MCF 10A (cell line): ENCODE results near the gene UPP1. TPM values are rescaled to one million over a fixed set of nuclear protein-coding genes. Genes with fewer than 3 reads are reported as not detected.

Experiments
- Bru-seq: library from RNA; stranded (reverse); fragments of 400-500 nt; gene quantifications from one replicate; lab custom pipeline; 2021; lab: Mats Ljungman, UMichigan
- BruChase-seq, 2 experiments: library from RNA; stranded (reverse); fragments of 400-500 nt; gene quantifications; one replicate each; lab custom pipeline; 2021; lab: Mats Ljungman, UMichigan
- BruUV-seq: library from RNA; stranded (reverse); fragments of 400-500 nt; replicated peaks from 2 replicates; lab custom pipeline; 2021; lab: Mats Ljungman, UMichigan
- CTCF ChIA-PET: fragments of 300-600 bp; sonication (Branson Sonifier 250); formaldehyde crosslinking; extraction: SDS; loops from one replicate; lab custom pipeline; 2021; ENCODE audit warnings: antibody characterized with exemption, inconsistent platforms; lab: Yijun Ruan, JAX
- POLR2A ChIA-PET: fragments of 300-600, 350-650 bp; sonication (Branson Sonifier 250); formaldehyde crosslinking; extraction: SDS; loops from one replicate; lab custom pipeline; 2020; ENCODE audit warnings: antibody characterized with exemption, inconsistent platforms; lab: Yijun Ruan, JAX
- DNase-seq: peaks from one replicate; pipeline ENCODE4 v3.0.0-alpha.2; 2018; ENCODE audit not compliant: unreplicated experiment
- H3K27ac Mint-ChIP-seq: one replicate; pipeline ENCODE4 v1.8.0; 2022; ENCODE audit warnings: mild to moderate bottlenecking, low read depth, mixed read lengths; ENCODE audit not compliant: unreplicated experiment
- H3K27me3 Mint-ChIP-seq: one replicate; pipeline ENCODE4 v1.8.0; 2022; ENCODE audit warnings: mixed read lengths; ENCODE audit not compliant: insufficient read depth, unreplicated experiment
- H3K36me3 Mint-ChIP-seq: one replicate; pipeline ENCODE4 v1.8.0; 2022; ENCODE audit warnings: mild to moderate bottlenecking, moderate library complexity, mixed read lengths; ENCODE audit not compliant: insufficient read depth, unreplicated experiment
- H3K4me1 Mint-ChIP-seq: one replicate; pipeline ENCODE4 v1.8.0; 2022; ENCODE audit warnings: mixed read lengths; ENCODE audit not compliant: insufficient read depth, unreplicated experiment
- H3K4me3 Mint-ChIP-seq: one replicate; pipeline ENCODE4 v1.8.0; 2022; ENCODE audit warnings: mild to moderate bottlenecking, moderate library complexity, mixed read lengths; ENCODE audit not compliant: unreplicated experiment
- H3K9me3 Mint-ChIP-seq: one replicate; pipeline ENCODE4 v1.8.0; 2022; ENCODE audit warnings: mixed read lengths; ENCODE audit not compliant: unreplicated experiment
- intact Hi-C: fragments of 100-400 bp; cut with micrococcal nuclease; formaldehyde crosslinking; loops from 2 replicates; pipeline ENCODE4 v1.14.1; 2022
- long read RNA-seq: library from polyadenylated mRNA; stranded (forward); transcript quantifications from one replicate; pipeline ENCODE4 v2.0.0, GENCODE V29; 2022
- total RNA-seq: library from RNA; stranded (reverse); gene quantifications from 2 replicates; pipeline ENCODE4 v1.2.3, GENCODE V29; 2022
- TF ChIP-seq, protein P1 (sequence below): fragments of 200-600 bp; IDR thresholded peaks from one replicate; pipeline ENCODE4 v1.8.0; 2022; ENCODE audit warnings: antibody characterized with exemption, mild to moderate bottlenecking; ENCODE audit not compliant: unreplicated experiment

UPP1 gene
- total RNA-seq (602 and 797 TPM in 2 replicates), Bru-seq, nascent RNA (percentile 100 among the genes with signal in this experiment), BruChase-seq, experiment 1, labeled RNA remaining after a 6-hour chase (percentile 96 among the genes with signal in this experiment), BruChase-seq, experiment 2, labeled RNA remaining after a 2-hour chase (percentile 97 among the genes with signal in this experiment)
- long read RNA-seq, transcript UPP1-205 (6 exons, 782 nt): minor isoform, 6 of 514 reads
- long read RNA-seq, transcript UPP1-202 (6 exons, 955 nt): minor isoform, 89 of 514 reads
- long read RNA-seq, transcript UPP1-203 (9 exons, 1,375 nt): major isoform, 110 of 514 reads
- long read RNA-seq, transcript UPP1-212 (3 exons, 2,782 nt): minor isoform, 59 of 514 reads
- long read RNA-seq, partial matches to known transcripts: 161 of 514 reads
- long read RNA-seq, other reads (novel, unspliced or antisense): 86 of 514 reads

DNA sequence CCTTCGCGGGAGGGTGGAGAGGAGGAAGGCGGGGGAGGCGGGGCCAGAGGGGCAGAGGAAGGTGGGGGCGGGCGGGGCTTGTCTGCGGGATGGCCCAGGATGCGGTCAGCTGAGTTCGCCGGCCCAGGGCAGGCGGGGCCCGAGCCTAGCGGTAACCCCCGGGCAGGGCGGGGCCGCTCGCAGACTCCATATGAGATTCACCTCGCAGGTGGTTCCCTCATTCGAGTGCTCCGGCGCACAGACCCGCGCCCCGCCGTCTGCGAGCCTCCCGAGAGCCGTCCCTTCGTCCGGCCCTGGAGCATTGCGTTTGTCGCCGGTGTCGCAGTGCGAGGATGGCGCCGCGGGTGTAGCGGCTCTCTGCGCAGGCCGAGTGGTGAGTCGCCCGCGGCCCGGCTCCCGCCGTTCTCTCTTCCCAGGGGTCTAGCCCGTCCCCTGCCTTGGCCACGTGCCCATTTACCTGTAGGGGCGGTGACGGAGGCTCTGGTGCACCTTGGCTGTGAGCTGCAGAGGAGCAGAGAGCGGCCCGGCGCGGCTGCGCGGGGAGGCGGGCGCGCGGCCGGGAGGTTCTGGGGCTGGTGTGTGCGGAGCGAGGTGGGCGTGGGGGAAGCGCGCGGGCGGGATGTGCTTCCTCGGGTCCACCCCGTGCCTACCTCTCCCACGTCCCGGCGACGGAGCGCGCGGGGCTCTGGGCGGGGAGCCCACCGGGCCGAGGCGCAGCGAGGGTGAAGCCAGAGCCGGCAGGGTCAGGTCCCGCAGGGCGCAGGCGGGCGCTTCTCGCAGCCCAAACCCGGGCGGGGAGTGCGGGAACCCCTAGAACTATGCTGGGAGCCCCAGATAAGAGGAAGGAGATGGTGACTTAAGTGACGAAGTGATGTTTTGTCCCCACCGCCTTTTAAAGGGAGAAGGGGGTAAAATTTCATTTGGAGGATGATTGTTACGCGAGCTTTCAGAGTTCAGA is at the start of gene UPP1:
Gene UPP1 (plus strand): TSS at position 220 of the 958 bp plus-strand sequence. CDS start 5,519 bp downstream, outside the sequence.
- peaks cover 54% of the 10 kb centered on the region for H3K4me1 Mint-ChIP-seq
- H3K36me3 Mint-ChIP-seq: peaks cover 31% of the 10 kb centered on the region
- CTCF ChIA-PET: interaction anchor here (0.7 to 1.6 kb wide), 6 partner anchors 15 to 145 kb away, joined by 3 to 6 read pairs (median 4); no protein-coding TSS in a partner anchor

DNA sequence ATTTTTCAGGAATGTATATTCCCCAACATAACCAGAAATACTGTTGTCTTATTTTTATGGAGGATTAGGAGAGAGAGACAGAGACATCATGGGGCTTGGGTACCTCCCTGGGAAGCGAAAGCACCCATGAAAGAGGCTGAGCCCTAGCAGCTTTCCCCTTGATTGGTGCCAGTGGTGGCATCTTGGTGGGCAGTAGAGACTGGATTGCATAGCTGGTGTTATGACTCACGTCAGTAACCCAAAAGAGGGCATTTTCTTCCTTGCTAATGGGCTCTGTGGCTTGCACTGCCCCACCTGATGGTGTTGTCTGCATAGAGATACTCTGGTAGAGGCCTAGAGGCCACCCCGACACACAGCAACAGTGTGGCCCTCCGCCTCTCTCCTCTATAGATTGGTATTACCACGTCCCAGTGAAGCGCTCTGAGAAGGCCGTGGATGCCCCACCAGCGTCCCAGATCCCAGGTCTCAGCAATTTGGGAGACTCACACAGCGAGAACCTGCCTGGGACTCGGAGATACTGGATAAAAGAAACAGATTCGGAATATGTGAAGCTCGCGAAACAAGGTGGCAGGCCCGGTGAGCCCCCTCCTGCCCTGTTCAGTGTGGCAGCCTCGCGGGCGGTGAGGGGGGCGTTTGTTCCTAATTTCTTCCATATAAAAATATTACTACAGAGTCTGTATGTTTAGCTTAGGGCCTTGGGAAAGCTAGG is 48.0 kb upstream of the UPP1 start:
- TF ChIP-seq, protein P1, sequence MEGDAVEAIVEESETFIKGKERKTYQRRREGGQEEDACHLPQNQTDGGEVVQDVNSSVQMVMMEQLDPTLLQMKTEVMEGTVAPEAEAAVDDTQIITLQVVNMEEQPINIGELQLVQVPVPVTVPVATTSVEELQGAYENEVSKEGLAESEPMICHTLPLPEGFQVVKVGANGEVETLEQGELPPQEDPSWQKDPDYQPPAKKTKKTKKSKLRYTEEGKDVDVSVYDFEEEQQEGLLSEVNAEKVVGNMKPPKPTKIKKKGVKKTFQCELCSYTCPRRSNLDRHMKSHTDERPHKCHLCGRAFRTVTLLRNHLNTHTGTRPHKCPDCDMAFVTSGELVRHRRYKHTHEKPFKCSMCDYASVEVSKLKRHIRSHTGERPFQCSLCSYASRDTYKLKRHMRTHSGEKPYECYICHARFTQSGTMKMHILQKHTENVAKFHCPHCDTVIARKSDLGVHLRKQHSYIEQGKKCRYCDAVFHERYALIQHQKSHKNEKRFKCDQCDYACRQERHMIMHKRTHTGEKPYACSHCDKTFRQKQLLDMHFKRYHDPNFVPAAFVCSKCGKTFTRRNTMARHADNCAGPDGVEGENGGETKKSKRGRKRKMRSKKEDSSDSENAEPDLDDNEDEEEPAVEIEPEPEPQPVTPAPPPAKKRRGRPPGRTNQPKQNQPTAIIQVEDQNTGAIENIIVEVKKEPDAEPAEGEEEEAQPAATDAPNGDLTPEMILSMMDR: no peak
- ChIA-PET CTCF (interaction anchor here (0.6 to 2.0 kb wide), 7 partner anchors 35 to 582 kb away, joined by 3 to 6 read pairs (median 3); no protein-coding TSS in a partner anchor), POLR2A (interaction anchor here (0.6 to 1.6 kb wide), 3 partner anchors 35 to 49 kb away, joined by 3 to 8 read pairs (median 4); partner anchors contain the start of gene UPP1)
- no peak for DNase-seq
- H3K4me3 Mint-ChIP-seq: no peak overlapping the region
- H3K27ac Mint-ChIP-seq: no peak overlapping the region
- no TSS peak for BruUV-seq
- peaks cover 17% of the 10 kb centered on the region for H3K4me1 Mint-ChIP-seq
- H3K36me3 Mint-ChIP-seq: no peaks in the 10 kb centered on the region
- H3K9me3 Mint-ChIP-seq: no peaks in the 10 kb centered on the region
- H3K27me3 Mint-ChIP-seq: no peaks in the 10 kb centered on the region
- intact Hi-C loops: no loop called here

More for the DNA sequence above, at the start of gene UPP1:
- peak within 1 kb of the TSS; percentile 83 for H3K4me3 Mint-ChIP-seq
- no peak for DNase-seq
- TF ChIP-seq, protein P1: no peak
- peak within 1 kb of the TSS; percentile 88 for H3K27ac Mint-ChIP-seq
- no peaks in the 10 kb centered on the region for H3K9me3 Mint-ChIP-seq
- no TSS peak for BruUV-seq
- intact Hi-C loops: loop anchor here (1.0 kb wide), 2 partner anchors 98 to 110 kb away; partner anchors contain the start of gene HUS1
- H3K27me3 Mint-ChIP-seq: no peaks in the 10 kb centered on the region
- POLR2A ChIA-PET: interaction anchor here (0.7 to 2.3 kb wide), 21 partner anchors 12 to 502 kb away, joined by 3 to 10 read pairs (median 4); no protein-coding TSS in a partner anchor

DNA sequence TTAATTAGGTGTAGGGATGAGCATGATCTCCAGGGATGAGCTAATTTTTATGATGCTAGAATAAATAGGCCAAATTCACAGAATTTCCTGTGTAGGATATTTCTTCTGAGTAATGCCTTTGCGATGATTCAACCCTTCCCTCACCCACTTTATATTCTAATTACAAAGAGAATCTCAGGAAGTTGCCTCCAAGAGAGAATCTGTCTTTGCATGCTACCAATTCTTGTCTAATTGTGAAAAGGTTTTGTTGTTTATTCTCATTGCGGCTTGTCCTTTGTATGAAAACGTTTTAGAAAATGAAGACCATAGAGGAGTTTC is 47.5 kb upstream of the UPP1 start:
- no TSS peak for BruUV-seq
- no peaks in the 10 kb centered on the region for H3K9me3 Mint-ChIP-seq
- TF ChIP-seq, protein P1: no peak
- H3K4me3 Mint-ChIP-seq: no peak overlapping the region
- intact Hi-C loops: no loop called here
- peaks cover 17% of the 10 kb centered on the region for H3K4me1 Mint-ChIP-seq
- no peaks in the 10 kb centered on the region for H3K36me3 Mint-ChIP-seq
- no peaks in the 10 kb centered on the region for H3K27me3 Mint-ChIP-seq
- CTCF ChIA-PET: interaction anchor here (0.6 to 2.0 kb wide), 5 partner anchors 43 to 113 kb away, joined by 3 to 6 read pairs (median 3); no protein-coding TSS in a partner anchor
- DNase-seq: peak; percentile 24
- POLR2A ChIA-PET: interaction anchor here (0.6 to 1.6 kb wide), 3 partner anchors 34 to 48 kb away, joined by 3 to 8 read pairs (median 4); partner anchors contain the start of gene UPP1
- no peak overlapping the region for H3K27ac Mint-ChIP-seq
